OCI-LY1 (cell line): ENCODE data around the gene MVB12B.

ENCODE experiments used
- EZH2 ChIP-seq: fragments of 200-600 bp; sonication (generic), shearing (Covaris generic); IDR thresholded peaks from 2 replicates; pipeline ENCODE4 v1.8.0; 2017; ENCODE audit warnings: borderline replicate concordance, mixed run types, mild to moderate bottlenecking, antibody characterized with exemption, low read length, moderate library complexity, mixed read lengths
- TF ChIP-seq, protein P1 (sequence below): fragments of 200-600 bp; sonication (generic), shearing (Covaris generic); IDR thresholded peaks from 2 replicates; pipeline ENCODE4 v1.5.1; 2017; ENCODE audit warnings: mild to moderate bottlenecking, antibody characterized with exemption, low read length, moderate library complexity, mixed read lengths

GRCh38 chr9:126502417-126503332, 176.0 kb downstream of the MVB12B start:
- TF ChIP-seq, protein P1, sequence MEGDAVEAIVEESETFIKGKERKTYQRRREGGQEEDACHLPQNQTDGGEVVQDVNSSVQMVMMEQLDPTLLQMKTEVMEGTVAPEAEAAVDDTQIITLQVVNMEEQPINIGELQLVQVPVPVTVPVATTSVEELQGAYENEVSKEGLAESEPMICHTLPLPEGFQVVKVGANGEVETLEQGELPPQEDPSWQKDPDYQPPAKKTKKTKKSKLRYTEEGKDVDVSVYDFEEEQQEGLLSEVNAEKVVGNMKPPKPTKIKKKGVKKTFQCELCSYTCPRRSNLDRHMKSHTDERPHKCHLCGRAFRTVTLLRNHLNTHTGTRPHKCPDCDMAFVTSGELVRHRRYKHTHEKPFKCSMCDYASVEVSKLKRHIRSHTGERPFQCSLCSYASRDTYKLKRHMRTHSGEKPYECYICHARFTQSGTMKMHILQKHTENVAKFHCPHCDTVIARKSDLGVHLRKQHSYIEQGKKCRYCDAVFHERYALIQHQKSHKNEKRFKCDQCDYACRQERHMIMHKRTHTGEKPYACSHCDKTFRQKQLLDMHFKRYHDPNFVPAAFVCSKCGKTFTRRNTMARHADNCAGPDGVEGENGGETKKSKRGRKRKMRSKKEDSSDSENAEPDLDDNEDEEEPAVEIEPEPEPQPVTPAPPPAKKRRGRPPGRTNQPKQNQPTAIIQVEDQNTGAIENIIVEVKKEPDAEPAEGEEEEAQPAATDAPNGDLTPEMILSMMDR: no peak
- TF ChIP-seq EZH2: no peak
